Posterior vena cava (tissue), 2 donors: ENCODE measurements around the gene SRMS. TPM values are rescaled to one million over a fixed set of nuclear protein-coding genes. Genes with fewer than 3 reads are reported as not detected.

ENCODE experiments used
- DNase-seq: peaks from one replicate; pipeline ENCODE4 v3.0.0-alpha.2; 2020; ENCODE audit warnings: low spot score
- intact Hi-C, 2 donors: fragments of 100-400 bp; cut with DNase I; formaldehyde crosslinking; loops; one replicate each; pipeline versions ENCODE4 v1.14.1 to v1.14.2; 2022 to 2023
- total RNA-seq, 2 donors: library from RNA; stranded (reverse); fragmentation: NEBNext Ultra II Directional; extraction: Animal tissue kit (Norgen Biotek cat#: 25700); gene quantifications; one replicate each; pipeline ENCODE4 v1.2.1, GENCODE V29; 2021
- donor health status: DM: yes; HTN: yes; CAD: no.
- donor health status: DM: yes; HTN: yes; CAD: no.

Gene SRMS
- total RNA-seq, 2 donors from 2014 or later, result not detected

DNA sequence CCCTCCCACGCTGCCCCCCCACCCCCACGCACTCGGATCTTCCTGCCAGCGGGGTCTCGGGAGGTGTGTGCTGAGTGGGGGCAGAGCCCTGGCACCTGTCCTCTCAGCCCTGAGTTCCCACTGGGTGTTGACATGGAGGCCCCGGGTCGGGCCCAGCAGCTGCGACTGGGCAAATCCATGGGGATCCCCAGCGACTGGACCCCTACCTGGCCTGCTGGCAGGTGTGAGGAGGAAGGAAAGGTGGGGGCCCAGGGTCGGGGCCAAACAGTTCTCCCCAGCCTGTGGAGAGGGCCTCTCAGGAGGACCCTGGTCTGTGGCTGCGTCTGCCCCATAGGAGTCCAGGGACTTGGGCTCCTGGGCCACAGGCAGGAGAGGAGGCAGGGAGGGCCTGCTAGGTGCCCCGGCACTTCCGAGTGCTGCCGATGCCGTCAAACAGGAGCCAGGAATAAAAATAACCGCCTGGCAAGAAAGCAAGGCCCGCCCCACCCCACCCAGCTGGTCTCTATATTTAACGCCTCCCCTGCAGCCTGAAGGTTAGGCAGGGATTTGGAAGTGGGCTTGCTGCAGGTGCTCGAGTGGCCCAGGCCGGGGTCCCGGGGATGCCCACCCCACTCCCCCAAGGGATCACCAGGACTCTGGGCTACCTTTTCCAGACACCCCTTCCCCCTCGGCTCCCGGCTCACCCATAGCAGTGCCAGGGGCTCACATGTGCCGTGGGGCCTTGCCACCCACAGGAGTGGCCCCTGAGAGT, 47.2 kb downstream of the SRMS start:
- no peak for DNase-seq
- intact Hi-C loops, result no loop called here

DNA sequence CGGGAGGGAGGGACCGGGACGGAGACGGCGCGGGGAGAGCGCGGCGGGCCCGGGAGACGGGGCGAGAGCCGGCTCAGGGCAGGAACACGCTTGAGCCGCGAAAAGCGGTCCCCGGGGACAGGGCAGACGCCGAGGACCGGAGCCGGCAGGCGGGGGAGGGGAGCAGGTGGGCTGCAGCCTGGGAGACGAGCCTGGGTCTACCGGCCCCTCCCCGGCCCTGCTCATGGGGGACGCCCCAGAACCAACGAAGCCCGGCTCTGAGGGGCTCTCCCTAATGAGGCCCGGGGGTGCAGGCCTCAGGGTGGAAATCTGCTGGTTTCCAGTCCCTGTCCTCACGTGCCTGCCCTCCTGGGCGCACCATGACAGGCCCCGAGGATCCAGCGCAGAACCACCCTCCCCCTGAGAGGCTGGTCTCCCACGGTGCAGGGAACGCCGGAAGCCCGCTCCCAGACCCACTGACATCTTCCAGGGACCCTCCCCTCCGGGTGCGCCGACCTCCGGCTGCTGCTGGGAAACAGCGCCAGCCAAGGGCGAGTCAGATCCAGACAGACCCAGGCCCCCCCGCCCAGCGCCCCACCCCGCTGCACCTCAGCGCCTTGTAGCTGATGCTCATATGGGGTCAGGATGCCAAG, 48.1 kb downstream of the SRMS start:
- intact Hi-C loops, result no loop called here
- DNase-seq, result no peak

DNA sequence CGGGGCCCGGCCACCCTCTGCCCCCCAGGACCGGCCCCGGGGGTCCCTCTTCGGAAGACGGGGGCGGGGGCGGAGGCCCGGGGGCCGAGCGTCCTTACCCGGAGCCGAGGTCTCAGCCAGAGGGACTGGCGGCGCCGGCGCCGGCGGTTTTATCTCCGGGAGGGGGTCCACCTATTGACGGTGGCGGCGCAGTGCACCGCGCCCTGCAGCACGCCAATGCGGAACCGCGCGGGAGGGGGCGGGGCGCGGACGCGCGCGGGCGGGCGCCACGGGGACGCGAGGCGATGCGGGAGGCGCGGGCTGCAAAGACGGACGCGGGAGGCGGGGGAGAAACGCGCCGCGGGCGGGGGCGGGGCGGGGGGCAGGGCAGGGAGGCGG, 48.6 kb downstream of the SRMS start, which contains the start of gene EEF1A2:
TSS of gene EEF1A2 (minus strand) at position 124 of the 378 bp plus-strand sequence. CDS start 1,320 bp downstream, outside the sequence.
- DNase-seq, result no peak
- intact Hi-C loops, result no loop called here

DNA sequence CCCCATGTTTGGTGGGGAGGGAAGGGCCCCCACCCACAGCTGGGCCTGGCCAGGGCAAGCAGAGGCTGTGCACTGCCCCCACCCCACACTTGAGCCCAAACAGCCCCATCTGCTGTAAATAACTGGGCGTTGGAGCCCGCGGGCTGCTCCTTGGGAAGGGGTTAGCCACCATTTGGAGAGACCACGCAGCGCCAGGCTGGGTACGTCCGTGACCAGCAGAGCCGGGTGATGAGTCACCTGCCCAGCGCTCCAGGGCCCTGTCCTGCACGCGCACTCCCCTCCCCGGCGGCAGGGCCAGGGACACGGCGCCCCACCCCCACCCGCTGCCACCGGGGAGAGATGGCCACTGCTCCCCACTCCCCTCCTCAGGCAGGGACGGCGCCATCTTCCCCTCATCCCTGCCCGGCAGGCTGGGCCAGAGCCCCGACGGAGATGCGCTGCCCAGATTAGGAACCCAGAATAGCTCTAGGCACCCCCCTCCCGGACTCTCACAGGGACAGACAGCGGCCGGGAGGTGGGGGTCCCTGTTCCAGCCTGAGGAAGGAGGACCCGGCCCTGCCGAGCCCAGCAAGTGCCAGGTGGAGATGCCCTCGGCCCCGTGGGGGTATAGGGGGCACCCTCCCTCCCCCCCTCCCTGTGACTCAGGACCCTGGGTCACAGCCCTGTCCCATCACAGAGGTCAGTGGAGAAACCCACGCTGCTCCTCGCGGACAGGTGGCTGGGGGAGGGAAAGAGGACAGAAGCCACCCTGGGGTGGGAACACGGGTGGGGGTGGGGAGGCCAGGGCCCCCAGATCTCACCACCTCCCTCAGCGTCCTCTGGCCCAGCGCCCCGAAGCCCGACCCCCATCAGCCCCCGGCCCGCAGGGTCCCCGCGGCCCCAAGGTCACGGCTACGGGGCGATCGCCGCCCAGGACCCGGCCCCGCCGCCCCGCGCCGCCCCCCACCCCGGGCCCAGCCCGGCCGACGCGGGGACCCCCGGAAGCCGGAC, 49.3 kb downstream of the SRMS start:
- DNase-seq, result no peak
- intact Hi-C loops, result no loop called here

DNA sequence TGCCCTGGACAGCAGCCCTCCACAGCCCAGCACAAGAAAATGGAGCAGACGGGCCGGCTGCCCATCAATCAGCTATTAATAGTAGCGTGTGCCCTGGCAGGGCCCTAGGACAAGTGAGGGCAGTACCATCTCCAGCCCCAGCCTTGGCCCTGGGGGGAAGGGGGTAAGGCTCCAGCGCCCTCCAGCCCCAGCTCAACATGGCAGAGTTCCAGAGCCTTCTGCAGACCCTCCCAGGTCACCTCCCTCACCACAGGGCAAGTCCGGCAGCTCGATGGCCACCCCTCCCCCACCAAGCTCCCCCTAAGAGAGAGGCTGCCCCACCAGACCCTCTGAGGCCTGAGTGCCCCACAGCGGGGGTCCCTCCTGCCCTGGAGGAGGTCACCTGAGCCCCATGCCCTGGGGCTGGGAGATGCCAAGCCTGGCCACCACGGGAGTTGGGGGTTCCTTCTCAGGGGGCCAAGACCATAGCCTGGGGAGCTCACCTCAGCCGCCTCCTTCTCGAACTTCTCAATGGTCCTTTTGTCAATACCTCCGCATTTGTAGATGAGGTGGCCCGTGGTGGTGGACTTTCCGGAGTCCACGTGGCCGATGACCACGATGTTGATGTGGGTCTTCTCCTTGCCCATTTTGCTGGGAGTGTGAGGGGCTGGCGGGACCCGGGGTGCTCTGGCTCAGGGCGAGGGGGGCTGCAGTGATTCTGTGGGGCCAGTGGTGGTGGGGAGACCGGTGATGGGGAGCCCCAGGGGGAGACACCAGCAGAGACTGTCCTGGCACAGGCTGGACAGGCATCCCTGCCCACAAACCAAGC, 50.2 kb downstream of the SRMS start:
- intact Hi-C loops, result no loop called here
- no peak for DNase-seq

DNA sequence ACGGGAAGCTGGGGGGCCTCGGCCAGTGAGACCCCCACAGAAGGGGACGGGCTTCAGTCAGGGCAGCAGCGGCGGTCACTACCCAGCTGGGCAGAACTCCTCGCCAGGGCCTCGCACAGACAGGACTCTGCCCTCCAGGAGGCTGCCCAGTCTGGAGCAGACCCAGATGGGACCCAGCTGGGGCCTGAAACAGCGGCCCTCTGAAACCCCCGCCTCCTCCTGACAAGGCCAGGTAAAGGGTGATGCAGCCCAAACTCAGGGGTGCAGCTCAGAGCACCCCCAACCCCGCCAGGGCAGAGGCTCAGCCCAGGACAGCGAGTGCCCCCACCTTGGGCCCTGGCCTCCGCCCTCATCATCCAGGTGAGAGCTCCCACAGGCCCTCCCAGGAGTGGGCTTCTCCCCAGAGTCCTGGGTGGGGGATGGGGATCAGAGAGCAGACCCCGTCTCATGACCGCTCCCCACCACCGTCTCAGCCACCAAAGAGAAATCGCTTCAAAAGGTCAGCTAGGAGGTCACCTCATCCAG, 50.9 kb downstream of the SRMS start:
- intact Hi-C loops, result no loop called here
- no peak for DNase-seq

DNA sequence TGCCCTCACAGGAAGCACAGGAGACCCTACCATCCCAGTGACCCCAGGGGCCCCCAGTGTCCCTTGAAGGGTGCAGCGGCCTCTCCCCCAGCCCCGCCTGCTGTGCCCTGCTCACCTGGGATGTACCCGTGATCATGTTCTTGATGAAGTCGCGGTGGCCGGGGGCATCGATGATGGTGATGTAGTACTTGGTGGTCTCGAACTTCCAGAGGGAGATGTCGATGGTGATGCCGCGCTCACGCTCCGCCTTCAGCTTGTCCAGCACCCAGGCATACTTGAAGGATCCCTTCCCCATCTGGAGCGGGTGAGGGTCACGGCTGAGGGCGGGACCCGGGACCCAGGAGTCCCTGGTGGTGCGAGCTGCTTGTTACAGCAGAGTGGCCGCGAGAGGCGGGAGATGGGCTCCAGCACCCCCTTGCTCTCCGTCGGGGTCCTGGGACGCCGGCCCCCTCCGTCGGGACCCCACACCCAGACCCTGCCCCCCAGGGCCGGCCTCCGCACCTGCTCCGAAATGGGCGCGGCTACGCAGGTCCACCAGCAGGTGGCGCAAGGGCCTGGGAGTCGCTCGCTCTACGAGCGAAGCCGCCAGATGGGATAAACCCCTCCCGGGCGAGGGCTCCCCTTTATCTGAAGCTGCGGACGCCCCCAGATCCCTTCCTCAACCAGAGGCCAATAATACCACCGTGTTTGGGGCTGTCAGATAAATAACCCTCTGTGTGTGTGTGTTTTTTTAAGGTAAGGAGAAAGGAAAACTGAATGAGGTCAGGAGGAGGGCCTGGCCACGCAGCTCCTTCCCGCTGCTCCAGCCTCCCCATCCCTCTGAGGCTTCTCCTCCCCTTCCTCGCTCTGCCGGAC, 51.6 kb downstream of the SRMS start:
- no peak for DNase-seq
- intact Hi-C loops, result no loop called here

DNA sequence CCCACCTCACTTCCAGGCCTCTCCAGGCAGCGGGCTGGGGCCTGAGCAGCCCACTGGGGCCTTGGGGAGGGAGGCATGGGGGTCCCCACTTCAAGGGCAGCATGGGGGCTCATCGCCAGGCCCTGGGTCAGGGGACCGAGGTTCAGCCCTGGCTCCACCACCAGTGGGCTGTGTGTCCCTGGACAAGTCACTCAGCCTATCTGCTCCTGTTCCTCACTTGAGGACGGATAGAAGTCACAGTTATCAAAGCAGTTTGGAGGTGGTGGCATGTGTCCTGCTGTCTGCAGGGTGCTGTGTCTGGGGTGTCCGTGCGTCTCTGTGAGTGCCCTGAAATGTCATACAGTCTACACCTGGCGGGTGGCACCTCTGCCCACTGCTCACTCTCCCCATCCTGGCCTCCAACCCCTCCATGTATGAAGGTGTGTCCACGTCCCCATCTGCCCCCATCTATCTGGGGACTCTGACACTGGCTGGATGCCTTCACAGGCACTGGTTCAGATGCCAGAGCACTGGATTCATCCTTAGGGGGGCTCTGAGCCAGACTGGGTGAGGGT, 52.3 kb downstream of the SRMS start:
- intact Hi-C loops, result no loop called here
- no peak for DNase-seq

DNA sequence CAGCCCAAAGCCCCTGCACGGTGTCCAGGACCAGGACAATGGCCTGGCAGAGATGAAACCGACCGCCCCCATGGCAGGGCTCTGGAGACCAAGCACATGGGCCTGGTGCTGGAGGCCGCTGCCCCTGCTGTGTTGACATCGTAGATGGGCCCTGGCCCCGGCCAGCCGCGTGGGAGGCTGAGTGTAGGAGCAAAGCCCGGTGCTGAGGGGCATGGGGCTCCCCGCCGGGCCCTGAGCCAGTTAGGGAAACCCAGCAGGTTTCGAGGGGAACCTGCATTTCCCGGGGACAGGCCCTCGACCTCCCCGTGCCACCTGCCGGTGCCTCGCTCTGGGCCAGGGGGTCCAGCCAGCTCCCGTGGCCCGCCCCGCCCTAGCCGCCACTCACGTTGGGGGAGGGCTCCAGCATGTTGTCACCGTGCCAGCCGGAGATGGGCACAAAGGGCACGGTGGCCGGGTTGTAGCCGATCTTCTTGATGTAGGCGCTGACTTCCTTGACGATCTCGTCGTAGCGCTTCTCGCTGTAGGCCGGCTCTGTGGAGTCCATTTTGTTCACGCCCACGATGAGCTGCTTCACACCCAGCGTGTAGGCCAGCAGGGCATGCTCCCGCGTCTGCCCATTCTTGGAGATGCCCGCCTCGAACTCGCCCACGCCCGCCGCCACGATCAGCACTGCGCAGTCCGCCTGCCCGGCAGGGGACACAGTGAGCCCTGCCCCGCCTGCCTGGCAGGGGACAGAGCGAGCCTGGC, 53.0 kb downstream of the SRMS start:
- no peak for DNase-seq
- intact Hi-C loops, result no loop called here

DNA sequence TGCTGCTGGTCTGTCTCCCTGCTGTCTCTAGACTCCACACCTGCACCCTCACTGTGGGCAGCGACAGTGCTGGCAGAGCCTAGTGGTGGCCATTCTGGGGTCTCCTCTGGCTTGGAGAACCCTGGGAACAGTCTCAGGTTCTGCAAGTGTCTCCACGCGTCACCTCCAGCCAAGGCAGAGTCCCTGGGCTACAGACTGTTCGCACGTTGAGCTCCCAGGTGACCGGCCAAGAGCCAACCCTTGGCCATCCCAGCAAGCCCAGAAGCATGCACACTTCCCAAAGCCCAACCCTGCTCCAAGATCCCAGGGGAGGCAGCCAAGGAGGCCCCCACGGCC, 53.5 kb downstream of the SRMS start:
- no peak for DNase-seq
- intact Hi-C loops, result no loop called here

DNA sequence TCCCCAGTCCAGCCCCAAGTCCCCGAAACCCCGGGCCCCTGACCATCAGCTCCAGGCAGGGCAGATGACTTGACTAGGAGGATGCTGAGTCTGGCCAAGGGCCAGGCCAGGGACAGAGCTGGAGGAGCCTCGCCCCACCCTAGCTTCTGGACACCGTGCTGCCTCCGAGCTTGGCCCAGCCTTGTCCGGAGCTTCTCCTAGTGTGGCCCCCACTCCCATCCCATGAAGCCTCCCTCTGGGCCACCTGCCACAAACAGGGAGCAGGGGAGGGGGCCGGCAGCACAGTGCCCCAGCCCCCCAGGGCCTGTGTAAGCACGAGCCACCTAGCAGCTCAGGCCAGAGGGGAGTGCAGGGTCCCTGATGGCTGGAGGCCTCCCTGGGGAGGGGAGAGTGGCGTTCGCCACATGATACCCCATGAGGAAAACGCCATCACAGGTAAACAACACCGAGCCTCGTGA, 54.0 kb downstream of the SRMS start:
- intact Hi-C loops, result no loop called here
- DNase-seq, result no peak

DNA sequence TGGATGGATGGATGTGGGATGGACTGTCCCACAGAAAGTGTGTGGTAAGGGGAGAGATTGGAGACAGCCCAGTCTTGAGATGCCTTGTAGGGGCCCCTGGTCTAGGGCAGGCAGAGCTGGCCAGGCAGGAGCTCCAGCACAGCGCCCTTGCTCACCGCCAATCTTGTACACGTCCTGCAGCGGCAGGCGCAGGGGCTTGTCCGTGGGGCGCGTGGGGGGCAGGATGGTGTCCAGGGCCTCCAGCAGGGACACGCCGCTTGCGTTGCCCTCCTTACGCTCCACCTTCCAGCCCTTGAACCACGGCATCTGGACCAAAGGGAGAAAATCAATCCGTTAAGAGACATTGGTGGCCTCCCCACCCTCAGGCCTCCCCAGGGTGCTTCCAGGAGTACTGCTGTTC, 54.6 kb downstream of the SRMS start:
- intact Hi-C loops, result no loop called here
- DNase-seq, result no peak

DNA sequence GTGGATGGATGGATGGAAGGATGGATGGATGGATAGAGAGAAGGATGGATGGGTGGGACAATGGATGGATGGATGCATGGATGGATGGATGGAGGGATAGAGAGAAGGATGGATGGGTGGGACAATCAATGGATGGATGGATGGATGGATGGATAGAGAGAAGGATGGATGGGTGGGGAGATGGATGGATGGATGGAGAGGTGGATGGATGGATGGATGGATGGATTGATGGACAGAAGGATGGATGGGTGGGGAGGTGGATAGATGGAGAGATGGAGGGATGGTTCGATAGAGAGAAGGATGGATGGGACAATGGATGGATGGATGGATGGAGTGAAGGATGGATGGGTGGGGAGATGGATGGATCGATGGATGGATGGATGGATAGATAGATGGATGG, 55.0 kb downstream of the SRMS start:
- no peak for DNase-seq
- intact Hi-C loops, result no loop called here

DNA sequence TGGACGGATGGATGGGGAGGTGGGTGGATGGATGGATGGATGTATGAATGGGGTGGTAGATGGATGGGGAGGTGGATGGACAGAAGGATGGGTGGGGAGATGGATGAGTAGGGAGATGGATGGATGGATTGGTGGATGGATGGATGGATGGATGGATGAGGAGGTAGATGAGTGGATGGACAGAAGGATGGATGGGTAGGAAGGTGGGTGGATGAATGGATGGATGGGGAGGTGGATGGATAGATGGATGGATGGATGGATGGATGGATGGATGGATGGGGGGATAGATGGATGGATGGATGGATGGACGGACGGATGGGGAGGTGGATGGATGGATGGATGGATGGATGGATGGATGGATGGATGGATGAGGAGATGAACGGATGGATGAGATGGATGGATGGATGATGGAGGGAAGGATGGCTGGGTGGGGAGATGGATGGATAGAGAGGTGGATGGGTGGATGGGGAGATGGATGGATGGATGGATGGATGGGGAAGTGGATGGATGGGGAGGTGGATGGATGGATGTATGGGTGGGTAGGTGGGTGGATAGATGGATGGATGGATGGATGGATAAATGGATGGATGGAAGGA, 55.8 kb downstream of the SRMS start:
- intact Hi-C loops, result no loop called here
- DNase-seq, result no peak

DNA sequence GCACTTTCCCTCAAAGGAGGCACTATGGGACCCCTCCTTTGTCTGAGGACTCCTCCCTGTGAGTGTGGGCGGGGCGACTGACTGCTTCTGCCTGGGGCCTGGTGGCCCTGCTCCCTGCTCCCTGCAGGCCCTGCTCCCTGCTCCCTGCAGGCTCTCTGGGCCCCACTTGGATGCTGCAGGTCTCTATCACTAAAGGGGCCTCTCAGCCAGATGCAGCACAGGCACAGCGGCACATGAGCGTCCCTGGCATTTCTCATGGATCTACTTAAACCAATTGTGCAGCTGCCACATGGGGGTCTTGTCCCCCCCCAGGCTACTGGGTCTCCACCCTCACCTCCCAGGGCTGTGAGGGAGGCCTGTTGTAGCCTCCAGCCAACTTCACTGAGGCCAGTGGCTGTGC, 56.5 kb downstream of the SRMS start:
- no peak for DNase-seq
- intact Hi-C loops, result no loop called here
